Choroid plexus epithelial cell (primary cell): ENCODE data around the gene EEF1E1.

Source experiments
- DNase-seq: peaks from one replicate; pipeline ENCODE4 v3.0.0-alpha.2; 2010; ENCODE audit warnings: low read depth
- H3K4me3 ChIP-seq: 2 replicates; pipeline ENCODE4 v1.5.1; 2011; ENCODE audit warnings: low read depth, mild to moderate bottlenecking, control low read depth, low read length, moderate library complexity
- TF ChIP-seq, protein P1 (sequence below): conservative IDR thresholded peaks from 2 replicates; pipeline ENCODE4 v1.5.1; 2011; ENCODE audit warnings: low read depth, mild to moderate bottlenecking, control low read depth, inconsistent platforms, low read length, moderate library complexity

Gene EEF1E1

DNA sequence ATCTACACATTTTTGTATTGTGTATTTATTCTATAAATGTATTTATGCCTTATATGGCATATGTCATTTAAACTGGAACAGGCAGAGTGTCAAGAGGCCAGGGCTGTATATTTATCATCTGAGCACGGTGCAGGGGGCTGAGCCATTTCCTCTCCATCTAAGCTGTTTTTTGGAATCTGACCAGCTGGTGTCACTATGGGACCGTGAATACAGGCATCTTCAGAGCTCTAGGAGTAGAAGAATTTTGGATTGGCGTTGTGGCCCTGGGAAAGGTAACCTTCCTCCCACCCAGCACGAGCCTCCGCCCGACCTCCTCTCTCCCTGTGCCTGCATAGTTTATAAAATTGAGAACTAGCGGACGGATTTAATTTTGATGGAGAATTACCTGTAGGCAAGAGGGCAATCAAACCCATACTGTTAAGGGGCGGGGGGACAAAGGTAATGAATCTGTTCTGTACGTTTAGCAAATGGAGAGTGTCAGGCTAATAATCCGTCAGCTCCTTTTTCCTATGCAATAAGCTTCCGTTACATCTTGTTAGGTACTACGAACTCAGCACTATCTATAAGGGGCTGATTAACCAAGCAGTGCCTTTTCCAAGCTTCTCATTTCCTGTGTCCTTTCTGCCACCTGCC is 29.0 kb upstream of the EEF1E1 start:
- peak; percentile 84 for DNase-seq
- no peak overlapping the region for H3K4me3 ChIP-seq
- TF ChIP-seq, protein P1, sequence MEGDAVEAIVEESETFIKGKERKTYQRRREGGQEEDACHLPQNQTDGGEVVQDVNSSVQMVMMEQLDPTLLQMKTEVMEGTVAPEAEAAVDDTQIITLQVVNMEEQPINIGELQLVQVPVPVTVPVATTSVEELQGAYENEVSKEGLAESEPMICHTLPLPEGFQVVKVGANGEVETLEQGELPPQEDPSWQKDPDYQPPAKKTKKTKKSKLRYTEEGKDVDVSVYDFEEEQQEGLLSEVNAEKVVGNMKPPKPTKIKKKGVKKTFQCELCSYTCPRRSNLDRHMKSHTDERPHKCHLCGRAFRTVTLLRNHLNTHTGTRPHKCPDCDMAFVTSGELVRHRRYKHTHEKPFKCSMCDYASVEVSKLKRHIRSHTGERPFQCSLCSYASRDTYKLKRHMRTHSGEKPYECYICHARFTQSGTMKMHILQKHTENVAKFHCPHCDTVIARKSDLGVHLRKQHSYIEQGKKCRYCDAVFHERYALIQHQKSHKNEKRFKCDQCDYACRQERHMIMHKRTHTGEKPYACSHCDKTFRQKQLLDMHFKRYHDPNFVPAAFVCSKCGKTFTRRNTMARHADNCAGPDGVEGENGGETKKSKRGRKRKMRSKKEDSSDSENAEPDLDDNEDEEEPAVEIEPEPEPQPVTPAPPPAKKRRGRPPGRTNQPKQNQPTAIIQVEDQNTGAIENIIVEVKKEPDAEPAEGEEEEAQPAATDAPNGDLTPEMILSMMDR: peak; percentile 83

DNA sequence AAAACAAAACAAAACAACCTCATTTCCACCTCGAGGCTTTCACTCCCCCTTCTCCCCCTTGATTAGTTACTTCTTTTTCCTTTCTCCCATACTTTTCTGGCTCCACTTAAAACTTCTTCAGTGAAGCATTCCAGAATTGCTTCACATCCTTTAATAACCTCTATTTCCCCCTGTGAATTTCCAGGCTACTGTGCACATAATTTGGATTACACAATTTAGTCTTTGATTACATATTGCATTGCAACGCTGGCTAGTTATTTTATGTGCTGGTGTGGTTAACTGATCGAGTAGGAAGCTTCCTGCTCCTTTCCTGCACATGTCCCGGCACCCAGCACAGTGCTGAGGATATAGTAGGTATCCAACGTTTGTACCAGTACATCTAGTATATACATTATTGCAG is 28.1 kb upstream of the EEF1E1 start:
- H3K4me3 ChIP-seq: no peak overlapping the region
- peak; percentile 61 for DNase-seq
- TF ChIP-seq, protein P1: no peak

DNA sequence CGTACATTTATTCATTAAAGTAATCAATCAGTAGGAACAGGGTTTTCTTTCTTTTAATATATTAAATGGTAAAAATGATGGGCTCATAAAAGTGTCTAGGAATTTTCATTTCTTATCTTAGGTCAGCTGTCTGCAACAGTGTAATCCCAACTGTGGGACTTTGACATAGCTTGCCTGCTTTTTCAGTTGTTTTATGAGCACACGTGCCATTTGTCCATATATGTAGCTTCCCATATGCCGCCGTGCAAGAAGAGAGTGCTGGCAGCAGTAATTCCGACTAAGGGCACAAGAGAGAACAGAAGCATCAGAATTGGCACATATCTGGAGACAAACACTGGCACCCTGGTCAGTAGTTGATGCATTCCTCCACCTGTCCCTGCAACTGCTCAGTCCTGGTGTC is 20.9 kb upstream of the EEF1E1 start:
- no peak overlapping the region for H3K4me3 ChIP-seq
- no peak for DNase-seq
- TF ChIP-seq, protein P1: no peak

DNA sequence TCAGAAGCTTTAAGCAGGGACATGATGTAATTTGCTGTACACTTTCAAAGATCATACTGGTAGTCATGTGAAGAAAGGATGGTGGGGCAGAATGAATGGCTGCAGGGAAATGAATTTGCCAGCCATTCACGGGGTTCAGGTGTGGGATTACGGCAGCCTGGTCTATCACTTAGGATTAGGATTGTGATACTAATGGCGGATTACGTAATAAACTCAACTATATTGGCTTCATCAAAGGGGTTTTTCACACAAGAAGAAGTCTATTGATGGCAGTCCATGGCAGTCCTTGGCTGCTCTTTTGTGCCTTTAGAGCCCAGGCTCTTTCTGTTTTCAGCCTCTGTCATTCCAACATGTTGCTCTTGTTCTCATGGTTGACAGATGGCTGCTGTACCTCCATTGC is 12.6 kb upstream of the EEF1E1 start:
- TF ChIP-seq, protein P1: no peak
- H3K4me3 ChIP-seq: no peak overlapping the region
- DNase-seq: no peak

DNA sequence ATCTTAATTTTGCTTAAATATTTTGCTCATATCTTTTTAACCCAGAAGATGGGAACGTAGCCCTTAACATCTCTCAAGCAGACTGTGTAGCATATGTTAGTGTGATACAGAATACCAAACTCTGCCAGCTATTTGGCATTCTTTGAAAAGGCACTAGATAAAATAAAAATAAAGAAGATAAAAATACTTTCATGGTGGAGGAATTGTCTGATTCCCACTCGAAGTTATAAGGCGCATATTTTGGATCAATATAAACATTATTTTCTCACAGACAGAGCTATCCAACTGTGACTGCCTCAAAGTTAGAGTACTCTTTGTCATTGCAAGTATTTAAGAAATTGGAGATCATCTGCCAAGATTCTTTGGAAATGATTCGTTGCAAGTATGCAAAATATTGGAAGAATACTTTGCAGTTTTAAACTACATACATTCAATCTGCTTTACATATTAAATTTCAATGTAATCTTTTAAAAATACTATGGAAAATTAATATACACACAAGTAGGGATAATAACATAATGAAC is 10.8 kb upstream of the EEF1E1 start:
- no peak overlapping the region for H3K4me3 ChIP-seq
- TF ChIP-seq, protein P1: no peak
- DNase-seq: peak; percentile 56

DNA sequence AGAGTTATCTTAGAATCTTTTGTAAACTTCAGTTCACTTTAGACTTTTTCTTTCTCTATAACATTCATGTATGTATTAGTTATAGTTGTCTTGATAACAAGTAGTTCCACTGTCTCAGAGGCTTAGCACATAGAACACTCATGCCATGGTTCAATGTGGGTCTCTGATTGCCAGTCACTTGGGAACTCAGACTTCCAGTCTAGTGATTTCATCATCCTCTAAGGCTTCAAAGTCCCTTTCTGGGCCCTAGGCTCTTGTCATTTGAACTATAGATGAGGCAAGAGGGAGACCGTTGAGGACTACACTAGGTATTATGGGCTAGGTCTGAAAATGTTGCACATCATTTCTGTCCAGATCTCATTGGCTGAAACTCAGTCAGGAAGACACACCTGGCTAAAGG is 8.4 kb upstream of the EEF1E1 start:
- no peak for DNase-seq
- TF ChIP-seq, protein P1: no peak
- no peak overlapping the region for H3K4me3 ChIP-seq

DNA sequence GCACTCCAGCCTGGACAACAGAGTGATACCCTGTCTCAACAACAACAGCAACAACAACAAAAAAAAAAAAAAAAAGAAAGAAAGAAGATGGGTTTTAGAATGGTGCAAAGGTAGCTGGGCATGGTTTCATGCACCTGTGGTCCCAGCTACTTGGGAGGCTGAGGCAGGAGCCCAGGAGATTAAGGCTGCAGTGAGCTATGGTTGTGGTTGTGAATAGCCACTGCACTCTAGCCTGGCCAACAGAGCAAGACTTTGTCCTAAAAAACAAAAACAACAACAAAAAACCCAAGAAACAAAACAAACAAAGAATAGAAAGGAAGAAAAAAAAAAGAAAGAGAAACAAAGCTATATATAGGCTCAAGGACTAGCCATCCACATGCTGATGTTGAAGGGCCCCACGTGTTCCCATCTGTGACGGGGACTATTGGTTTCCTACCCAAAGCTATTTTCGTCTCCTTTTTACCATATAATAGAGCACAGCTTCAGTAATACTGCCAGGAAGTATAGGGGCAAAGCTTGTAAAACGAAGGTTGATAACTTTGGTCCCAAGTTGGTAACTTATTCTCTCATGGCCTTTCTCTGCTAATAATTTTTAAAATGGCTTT is 7.9 kb upstream of the EEF1E1 start:
- no peak for DNase-seq
- TF ChIP-seq, protein P1: no peak
- H3K4me3 ChIP-seq: no peak overlapping the region
